Measurements from ENCODE around the gene CD180.

DNA sequence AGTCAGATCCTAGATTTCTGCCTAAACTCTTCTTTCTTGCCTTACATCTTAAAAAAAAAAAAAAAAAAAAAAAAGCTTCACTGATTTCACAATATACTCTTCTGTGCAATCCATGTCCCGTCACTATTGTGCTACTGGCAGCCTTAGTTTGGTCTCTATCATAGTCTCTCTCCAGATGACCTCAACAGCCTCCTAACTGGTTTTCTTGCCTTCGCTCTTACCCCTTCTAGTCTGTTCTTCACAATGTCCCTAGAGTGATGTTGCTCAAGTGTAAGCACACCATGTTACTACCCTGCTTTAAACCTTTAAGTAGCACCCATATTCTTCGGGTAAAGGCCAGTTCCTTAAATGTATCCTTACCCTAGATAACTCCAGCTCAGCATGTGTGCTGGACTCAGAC is 25.8 kb downstream of the CD180 start:
- TF ChIP-seq POLR2AphosphoS5 (IDR thresholded peaks at IDR 0.05; ENCODE audit: low read depth, low read length) (no peak), TAF1 (IDR thresholded peaks at IDR 0.05; ENCODE audit: borderline replicate concordance, insufficient read depth, low read length) (no peak)
